Measurements from ENCODE around the gene PCK1. TPM values are rescaled to one million over a fixed set of nuclear protein-coding genes. Genes with fewer than 3 reads are reported as not detected.
A peak's percentile ranks its signal among the peaks of the same experiment; 100 is the strongest.

PCK1 gene
- total RNA-seq, 2 experiments from 2014 or later, result not detected

GRCh38 chr20:57601211-57601570 is 40.3 kb downstream of the PCK1 start:
- no peaks in the 10 kb centered on the region for H3K9me3 Mint-ChIP-seq
- peaks cover 19% of the 10 kb centered on the region for H3K4me1 Mint-ChIP-seq (ENCODE audit: low read depth)
- H3K27me3 Mint-ChIP-seq, result no peaks in the 10 kb centered on the region
- DNase-seq (no peak), ATAC-seq (no peak)
- H3K36me3 Mint-ChIP-seq (ENCODE audit: low read depth), result no peaks in the 10 kb centered on the region
- H3K4me3 Mint-ChIP-seq, result no peak overlapping the region
- TF ChIP-seq CTCF (IDR thresholded peaks at IDR 0.05), result no peak
- intact Hi-C loops (cut with micrococcal nuclease), result loop anchor here (10.0 kb wide), 1 partner anchor 54 kb away; no protein-coding TSS in a partner anchor
- no peak overlapping the region for H3K27ac Mint-ChIP-seq
- CTCF ChIA-PET, result interaction anchor here (0.8 to 3.2 kb wide), 7 partner anchors 11 to 609 kb away, joined by 3 to 9 read pairs (median 6); no protein-coding TSS in a partner anchor
- POLR2A ChIA-PET, result interaction anchor here (1.2 kb wide), 1 partner anchor 18 kb away, joined by 5 read pairs; no protein-coding TSS in a partner anchor

GRCh38 chr20:57601737-57602136 is 40.8 kb downstream of the PCK1 start:
- ChIA-PET CTCF (interaction anchor here (0.6 to 3.2 kb wide), 8 partner anchors 10 to 578 kb away, joined by 3 to 9 read pairs (median 4); no protein-coding TSS in a partner anchor), POLR2A (interaction anchor here (1.2 kb wide), 1 partner anchor 17 kb away, joined by 5 read pairs; no protein-coding TSS in a partner anchor)
- DNase-seq (no peak), ATAC-seq (no peak)
- no peak for TF ChIP-seq CTCF (IDR thresholded peaks at IDR 0.05)
- no peaks in the 10 kb centered on the region for H3K9me3 Mint-ChIP-seq
- H3K36me3 Mint-ChIP-seq (ENCODE audit: low read depth), result no peaks in the 10 kb centered on the region
- no peaks in the 10 kb centered on the region for H3K27me3 Mint-ChIP-seq
- intact Hi-C loops (cut with micrococcal nuclease), result loop anchor here (10.0 kb wide), 1 partner anchor 53 kb away; no protein-coding TSS in a partner anchor
- no peak overlapping the region for H3K4me3 Mint-ChIP-seq
- H3K27ac Mint-ChIP-seq, result no peak overlapping the region
- H3K4me1 Mint-ChIP-seq (ENCODE audit: low read depth), result peaks cover 20% of the 10 kb centered on the region

- H3K9me3 Mint-ChIP-seq, result no peaks in the 10 kb centered on the region
- intact Hi-C loops (cut with micrococcal nuclease), result loop anchor here (10.0 kb wide), 1 partner anchor 52 kb away; no protein-coding TSS in a partner anchor
- no peak for DNase-seq
- no peaks in the 10 kb centered on the region for H3K27me3 Mint-ChIP-seq
- POLR2A ChIA-PET, result no interaction called here
- H3K4me1 Mint-ChIP-seq (ENCODE audit: low read depth), result peaks cover 20% of the 10 kb centered on the region
- ATAC-seq, result no peak
- CTCF ChIA-PET, result no interaction called here
- H3K4me3 Mint-ChIP-seq, result no peak overlapping the region
- H3K36me3 Mint-ChIP-seq (ENCODE audit: low read depth), result no peaks in the 10 kb centered on the region
- TF ChIP-seq CTCF (IDR thresholded peaks at IDR 0.05), result no peak
- no peak overlapping the region for H3K27ac Mint-ChIP-seq
Measured at GRCh38 chr20:57603120-57603519, 42.2 kb downstream of the PCK1 start.

GRCh38 chr20:57605045-57605444 is 44.1 kb downstream of the PCK1 start:
- POLR2A ChIA-PET, result no interaction called here
- H3K4me3 Mint-ChIP-seq, result no peak overlapping the region
- CTCF ChIA-PET, result interaction anchor here (1.0 kb wide), 1 partner anchor 9 kb away, joined by 4 read pairs; no protein-coding TSS in a partner anchor
- TF ChIP-seq CTCF (IDR thresholded peaks at IDR 0.05), result no peak
- intact Hi-C loops (cut with micrococcal nuclease), result loop anchor here (10.0 kb wide), 1 partner anchor 50 kb away; no protein-coding TSS in a partner anchor
- ATAC-seq (peak; percentile 55), DNase-seq (no peak)
- no peaks in the 10 kb centered on the region for H3K36me3 Mint-ChIP-seq (ENCODE audit: low read depth)
- H3K27ac Mint-ChIP-seq, result no peak overlapping the region
- H3K9me3 Mint-ChIP-seq, result no peaks in the 10 kb centered on the region
- H3K4me1 Mint-ChIP-seq (ENCODE audit: low read depth), result peaks cover 20% of the 10 kb centered on the region
- H3K27me3 Mint-ChIP-seq, result no peaks in the 10 kb centered on the region

GRCh38 chr20:57605878-57606277 is 45.0 kb downstream of the PCK1 start:
- DNase-seq (no peak), ATAC-seq (no peak)
- ChIA-PET CTCF (interaction anchor here (0.7 to 2.9 kb wide), 6 partner anchors 10 to 59 kb away, joined by 3 to 26 read pairs (median 4); partner anchors contain the start of gene ZBP1), POLR2A (interaction anchor here (1.0 kb wide), 1 partner anchor 12 kb away, joined by 3 read pairs; no protein-coding TSS in a partner anchor)
- intact Hi-C loops (cut with micrococcal nuclease), result loop anchor here (10.0 kb wide), 1 partner anchor 49 kb away; no protein-coding TSS in a partner anchor
- H3K36me3 Mint-ChIP-seq (ENCODE audit: low read depth), result no peaks in the 10 kb centered on the region
- TF ChIP-seq CTCF (IDR thresholded peaks at IDR 0.05), result no peak
- H3K9me3 Mint-ChIP-seq, result no peaks in the 10 kb centered on the region
- no peaks in the 10 kb centered on the region for H3K27me3 Mint-ChIP-seq
- H3K4me1 Mint-ChIP-seq (ENCODE audit: low read depth), result peaks cover 18% of the 10 kb centered on the region
- H3K27ac Mint-ChIP-seq, result no peak overlapping the region
- no peak overlapping the region for H3K4me3 Mint-ChIP-seq

Measured in activated CD8-positive, alpha-beta T cell treated with anti-CD3 and anti-CD28 coated beads for 36 hours (primary cell).